IPS DF 19.7 (cell line): ENCODE results near the gene PDGFD.

Experiments
- DNase-seq: peaks from one replicate; pipeline ENCODE4 v3.0.0-alpha.2; 2013; ENCODE audit warnings: low read depth, low spot score

Gene PDGFD

GRCh38 chr11:104000798-104001197 is 163.1 kb downstream of the PDGFD start:
- DNase-seq = no peak

- DNase-seq = no peak
These were observed 165.0 kb downstream of the PDGFD start for GRCh38 chr11:103998826-103999508.

DNA sequence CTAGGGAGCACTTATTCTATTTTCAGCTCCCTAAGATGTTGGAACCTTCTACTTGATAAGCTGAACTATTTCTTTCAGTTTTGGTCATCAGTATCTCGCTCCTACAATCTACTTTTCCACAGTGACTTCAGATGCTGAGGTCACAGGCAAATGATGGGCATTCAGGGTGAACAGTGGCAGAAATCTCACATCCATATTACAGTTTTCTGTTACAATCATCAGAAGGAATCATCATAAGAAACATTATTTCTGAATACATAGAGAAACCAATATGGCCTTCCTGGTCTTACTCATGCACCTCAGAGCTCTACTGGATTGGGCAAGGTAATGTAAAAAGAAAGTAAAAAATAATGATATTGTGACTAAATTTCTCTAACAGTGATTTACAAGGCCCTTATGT is 166.9 kb downstream of the PDGFD start:
- no peak for DNase-seq

DNA sequence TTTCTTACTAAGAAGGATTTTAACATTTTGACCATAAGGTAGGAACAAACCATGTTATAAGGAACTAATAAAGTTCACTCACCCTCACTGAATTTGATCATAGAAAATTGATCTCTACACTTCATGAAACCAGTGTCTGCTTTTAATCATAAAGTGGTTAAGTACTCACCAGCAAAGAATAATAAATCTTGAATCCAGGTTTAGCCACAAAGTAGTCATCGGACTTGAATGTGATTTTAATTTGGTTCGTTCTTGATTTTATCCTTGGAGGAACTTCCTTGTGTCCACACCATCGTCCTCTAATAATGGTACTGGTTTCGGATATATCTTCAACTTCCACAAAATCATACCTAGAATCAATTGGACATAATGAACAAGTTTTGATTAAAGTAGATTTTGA is 168.1 kb downstream of the PDGFD start:
- no peak for DNase-seq

DNA sequence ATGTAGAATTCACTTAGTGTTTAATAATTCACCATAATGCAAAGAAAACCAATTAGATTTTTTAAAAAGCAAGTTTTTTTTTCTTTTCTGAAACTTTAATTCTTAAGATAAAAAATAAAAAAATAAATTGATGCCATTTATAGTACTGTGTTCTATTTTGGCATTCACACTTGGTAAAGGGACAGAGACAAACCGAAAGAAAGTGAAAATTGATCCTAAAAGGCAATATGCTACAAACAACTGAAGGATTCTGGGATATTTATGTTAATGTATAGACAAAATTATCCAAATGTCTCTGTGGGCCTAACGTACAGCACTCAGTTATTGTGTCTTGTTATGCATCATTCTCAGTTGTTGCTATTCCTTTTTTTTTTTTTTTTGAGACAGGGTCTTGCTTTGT is 169.4 kb downstream of the PDGFD start:
- DNase-seq = no peak

GRCh38 chr11:103994094-103994493 is 169.9 kb downstream of the PDGFD start:
- no peak for DNase-seq

GRCh38 chr11:103993507-103993906 is 170.4 kb downstream of the PDGFD start:
- DNase-seq = no peak

DNA sequence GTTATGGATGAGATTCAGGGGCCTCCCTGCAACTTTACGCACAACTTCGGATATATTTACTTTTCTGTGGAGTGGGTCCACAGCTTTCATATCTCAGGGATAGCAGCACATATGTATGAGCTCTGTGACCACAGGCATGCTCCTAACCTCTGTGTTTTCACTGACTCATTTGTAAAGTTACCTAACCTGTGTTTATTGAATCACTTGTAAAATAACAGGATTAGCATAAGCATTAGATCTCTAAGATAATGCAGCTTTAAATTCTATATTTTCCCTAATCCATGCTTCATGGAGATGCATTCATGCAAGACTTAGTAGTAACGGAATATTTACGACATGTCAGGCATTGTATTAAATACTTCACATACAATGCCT is 175.4 kb downstream of the PDGFD start:
- DNase-seq = no peak

DNA sequence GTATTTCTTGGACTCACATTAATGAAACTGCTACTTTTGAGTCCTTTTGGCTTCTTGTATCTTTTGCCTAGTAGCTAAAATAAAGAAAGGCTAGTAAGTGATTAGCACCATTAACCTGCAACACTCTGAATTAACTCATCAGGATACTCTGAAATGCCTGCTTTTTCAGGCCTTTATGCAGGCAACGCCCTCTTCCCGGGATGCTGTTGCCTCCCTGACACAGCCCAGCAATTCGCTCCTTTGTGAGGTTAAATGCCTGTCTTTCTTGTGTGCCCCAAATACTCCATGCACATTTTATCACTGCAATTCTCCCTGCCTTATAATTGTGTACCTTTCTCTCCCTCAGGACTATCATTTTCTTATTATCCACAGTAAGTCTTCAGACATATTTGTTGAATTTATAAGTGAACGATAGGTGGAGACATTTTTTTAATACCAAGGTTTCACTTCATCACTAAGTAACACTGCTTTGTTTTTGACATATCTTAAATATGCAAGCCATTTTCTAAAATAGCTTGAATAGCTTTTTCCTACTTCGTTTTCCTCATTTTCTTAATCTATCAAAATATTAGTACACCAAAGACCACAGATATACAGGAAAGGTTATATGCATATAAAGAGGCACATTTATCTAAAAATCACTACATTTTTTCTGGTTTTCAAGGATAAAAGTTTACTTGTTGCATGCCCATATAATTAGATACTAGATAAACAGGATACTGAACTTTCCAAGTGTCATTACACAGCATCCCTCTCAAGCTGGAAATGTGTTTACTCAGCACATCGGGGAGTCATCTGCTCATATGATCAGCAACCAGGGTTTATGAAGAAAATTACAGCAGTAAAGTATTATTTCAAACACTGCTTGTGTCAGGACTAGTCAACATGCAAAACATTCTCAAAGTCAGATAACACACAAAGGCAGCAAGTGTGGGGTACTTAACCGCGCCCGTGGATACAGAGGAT is 176.0 kb downstream of the PDGFD start:
- no peak for DNase-seq

DNA sequence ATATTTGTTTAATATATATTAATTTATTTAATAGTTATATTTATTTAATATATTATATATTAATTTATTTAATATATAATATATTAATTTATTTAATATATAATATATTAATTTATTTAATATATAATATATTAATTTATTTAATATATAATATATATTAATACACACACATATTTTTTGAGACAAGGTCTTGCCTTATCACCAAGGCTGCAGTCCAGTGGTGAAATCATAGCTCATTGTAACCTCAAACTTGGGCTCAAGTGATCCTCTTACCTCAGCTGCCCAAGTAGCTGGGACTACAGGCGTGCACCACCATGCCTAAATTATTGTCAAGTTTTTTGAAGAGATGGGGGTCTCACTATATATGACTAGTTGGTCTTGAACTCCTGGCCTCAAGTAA is 178.9 kb downstream of the PDGFD start:
- no peak for DNase-seq

DNA sequence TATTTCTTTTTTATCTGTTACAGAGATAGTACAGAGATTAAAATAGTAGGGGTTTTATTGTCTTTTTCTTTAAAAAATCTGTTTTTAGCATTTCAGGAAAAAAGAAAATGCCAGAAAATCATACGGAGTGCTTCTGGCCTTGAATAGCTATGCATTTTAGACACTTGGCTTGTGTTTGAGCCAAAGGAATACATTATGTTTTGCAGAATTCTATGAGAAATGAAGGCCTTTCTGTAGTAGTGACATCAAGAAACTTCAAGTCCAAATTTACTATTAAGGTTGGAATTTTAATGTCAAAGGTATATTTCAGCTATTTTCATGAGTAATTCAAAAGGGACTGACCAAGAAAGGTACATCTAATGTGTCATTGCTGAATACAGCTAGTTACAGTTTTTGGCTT is 183.8 kb downstream of the PDGFD start:
- no peak for DNase-seq

GRCh38 chr11:103978616-103979595 is 185.0 kb downstream of the PDGFD start:
- DNase-seq = no peak

GRCh38 chr11:103972013-103972412 is 191.9 kb downstream of the PDGFD start:
- DNase-seq = no peak

DNA sequence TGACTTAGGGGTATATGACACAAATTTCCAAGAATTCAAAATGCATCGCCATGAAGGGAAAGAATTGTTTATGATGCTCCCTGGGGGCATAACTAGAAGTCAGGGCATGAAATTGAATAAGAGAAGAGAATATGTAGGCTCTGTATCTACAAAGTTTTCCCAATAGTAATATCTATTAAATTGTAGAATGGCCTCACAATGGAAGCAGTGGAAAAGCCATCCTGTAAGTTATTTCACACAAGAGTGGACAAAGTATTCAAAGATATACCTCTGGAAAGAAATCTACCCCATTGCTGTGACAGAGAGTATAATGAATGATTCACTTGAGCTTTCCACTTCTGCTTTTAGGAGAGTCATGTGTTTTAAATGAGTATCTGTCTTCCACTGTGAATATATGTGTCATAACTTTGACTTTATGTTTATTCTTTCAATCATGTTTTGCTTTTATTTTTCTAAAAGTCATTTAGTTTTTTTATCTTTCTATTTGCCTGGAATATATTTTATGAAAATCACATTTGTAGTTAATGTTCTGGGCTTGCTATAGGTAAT is 193.2 kb downstream of the PDGFD start:
- no peak for DNase-seq

- DNase-seq = no peak
These were observed 195.3 kb downstream of the PDGFD start for GRCh38 chr11:103968685-103969084.

DNA sequence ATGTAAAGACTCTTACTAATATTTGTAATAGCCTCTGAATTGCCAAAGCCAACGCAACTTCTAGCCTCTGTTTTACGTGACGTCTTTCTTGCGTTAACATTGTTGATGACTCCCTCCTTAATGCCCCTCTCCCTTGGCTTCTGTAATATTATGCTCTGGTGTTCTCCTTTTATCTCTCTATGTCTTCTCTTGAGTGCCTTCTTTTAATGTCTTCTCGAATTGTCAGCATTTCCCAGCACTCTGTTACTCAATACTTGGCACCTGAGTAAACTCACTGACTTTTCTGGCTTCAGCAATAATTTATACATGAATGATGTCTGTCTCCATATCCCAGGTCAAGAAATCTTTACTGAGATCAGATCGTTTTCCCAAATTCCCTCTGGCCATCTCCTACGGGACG is 196.0 kb downstream of the PDGFD start:
- DNase-seq = no peak

- no peak for DNase-seq
These were observed 199.6 kb downstream of the PDGFD start for GRCh38 chr11:103964390-103964789.

DNA sequence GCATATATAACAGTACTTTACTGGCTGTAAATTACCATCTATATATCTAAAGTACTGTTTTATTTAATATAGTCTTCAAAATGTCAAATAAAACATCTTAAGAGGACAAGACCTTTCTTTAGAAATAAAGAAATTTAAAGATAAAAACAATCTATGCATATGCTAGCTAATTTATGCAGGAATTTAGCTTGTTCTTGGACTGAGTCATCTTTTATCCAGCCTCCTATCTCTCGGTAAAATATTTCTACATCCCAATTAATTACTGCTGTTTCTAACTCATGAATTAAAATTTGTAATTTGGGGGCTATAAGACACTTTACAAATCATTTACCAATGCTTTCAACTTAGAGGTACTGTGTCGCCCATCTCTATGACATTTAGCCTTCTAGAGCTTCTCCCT is 200.3 kb downstream of the PDGFD start:
- no peak for DNase-seq

DNA sequence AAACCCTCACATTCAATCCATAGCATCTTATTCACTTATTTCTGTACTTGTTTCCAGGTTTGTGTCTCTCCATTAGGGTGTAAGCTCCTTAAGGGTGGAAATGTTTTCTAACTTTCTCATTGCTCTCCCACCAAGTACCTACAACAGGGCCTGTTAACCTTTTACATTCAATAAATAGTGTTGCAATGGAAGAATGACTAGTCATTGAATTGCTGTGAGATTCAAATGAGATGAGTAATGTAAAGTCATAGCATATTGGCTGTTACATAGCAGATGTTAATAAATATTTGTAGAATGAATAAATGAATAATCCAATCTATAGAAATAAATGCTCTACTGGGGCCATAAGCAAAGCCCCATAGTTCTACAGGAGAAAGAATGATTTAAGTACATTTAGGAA is 202.9 kb downstream of the PDGFD start:
- no peak for DNase-seq

GRCh38 chr11:103960108-103960507 is 203.8 kb downstream of the PDGFD start:
- no peak for DNase-seq

GRCh38 chr11:103959279-103959942 is 204.5 kb downstream of the PDGFD start:
- no peak for DNase-seq
